Osteoblast (primary cell): ENCODE data around the gene PACS2. TPM values are rescaled to one million over a fixed set of nuclear protein-coding genes. Genes with fewer than 3 reads are reported as not detected.

Experiments
- DNase-seq: peaks from one replicate; pipeline ENCODE4 v3.0.0; 2011; ENCODE audit warnings: low spot score, mixed read lengths; ENCODE audit not compliant: insufficient read length; ENCODE audit errors: missing footprints
- H2AFZ ChIP-seq: 2 replicates; pipeline ENCODE4 v1.6.0; 2011; ENCODE audit warnings: mild to moderate bottlenecking, low read length
- H3K27ac ChIP-seq: 2 replicates; pipeline ENCODE4 v1.5.1; 2011; ENCODE audit warnings: mild to moderate bottlenecking, low read depth, low read length, moderate library complexity
- H3K27me3 ChIP-seq: 2 replicates; pipeline ENCODE4 v1.6.0; 2012; ENCODE audit warnings: mild to moderate bottlenecking, control low read depth, inconsistent platforms, low read length, moderate library complexity; ENCODE audit not compliant: insufficient read depth
- H3K36me3 ChIP-seq: 2 replicates; pipeline ENCODE4 v1.5.1; 2011; ENCODE audit warnings: mild to moderate bottlenecking, low read length, control low read depth, moderate library complexity; ENCODE audit not compliant: insufficient read depth
- H3K4me1 ChIP-seq: 2 replicates; pipeline ENCODE4 v1.5.1; 2011; ENCODE audit warnings: mild to moderate bottlenecking, low read length, control low read depth, moderate library complexity; ENCODE audit not compliant: insufficient read depth
- H3K4me2 ChIP-seq: 2 replicates; pipeline ENCODE4 v1.6.0; 2011; ENCODE audit warnings: mild to moderate bottlenecking, low read length; ENCODE audit not compliant: insufficient read depth
- H3K4me3 ChIP-seq: fragments of 200-600 bp; sonication (generic); 3 replicates; pipeline ENCODE4 v1.5.1; 2012; ENCODE audit warnings: mild to moderate bottlenecking, low read length, inconsistent platforms; ENCODE audit not compliant: insufficient read depth
- H3K79me2 ChIP-seq: 2 replicates; pipeline ENCODE4 v1.6.0; 2012; ENCODE audit warnings: mild to moderate bottlenecking, low read length, control low read depth, inconsistent platforms; ENCODE audit not compliant: insufficient read depth
- H3K9me3 ChIP-seq: 2 replicates; pipeline ENCODE4 v1.5.1; 2011; ENCODE audit warnings: low read depth, low read length, control low read depth
- H4K20me1 ChIP-seq: 2 replicates; pipeline ENCODE4 v1.6.0; 2012; ENCODE audit warnings: mild to moderate bottlenecking, low read length, control low read depth; ENCODE audit not compliant: insufficient read depth
- total RNA-seq: library from RNA; depleted of rRNA; stranded (reverse); fragments of >200 nt; gene quantifications from 2 replicates; pipeline ENCODE4 v1.2.3, GENCODE V29; 2012
- TF ChIP-seq, protein P1 (sequence below): IDR thresholded peaks from 2 replicates; pipeline ENCODE4 v1.5.1; 2011; ENCODE audit warnings: mild to moderate bottlenecking, low read depth, low read length, moderate library complexity; ENCODE audit errors: extremely low read depth

Gene PACS2
- total RNA-seq, 1 donor: 81.1 TPM

DNA sequence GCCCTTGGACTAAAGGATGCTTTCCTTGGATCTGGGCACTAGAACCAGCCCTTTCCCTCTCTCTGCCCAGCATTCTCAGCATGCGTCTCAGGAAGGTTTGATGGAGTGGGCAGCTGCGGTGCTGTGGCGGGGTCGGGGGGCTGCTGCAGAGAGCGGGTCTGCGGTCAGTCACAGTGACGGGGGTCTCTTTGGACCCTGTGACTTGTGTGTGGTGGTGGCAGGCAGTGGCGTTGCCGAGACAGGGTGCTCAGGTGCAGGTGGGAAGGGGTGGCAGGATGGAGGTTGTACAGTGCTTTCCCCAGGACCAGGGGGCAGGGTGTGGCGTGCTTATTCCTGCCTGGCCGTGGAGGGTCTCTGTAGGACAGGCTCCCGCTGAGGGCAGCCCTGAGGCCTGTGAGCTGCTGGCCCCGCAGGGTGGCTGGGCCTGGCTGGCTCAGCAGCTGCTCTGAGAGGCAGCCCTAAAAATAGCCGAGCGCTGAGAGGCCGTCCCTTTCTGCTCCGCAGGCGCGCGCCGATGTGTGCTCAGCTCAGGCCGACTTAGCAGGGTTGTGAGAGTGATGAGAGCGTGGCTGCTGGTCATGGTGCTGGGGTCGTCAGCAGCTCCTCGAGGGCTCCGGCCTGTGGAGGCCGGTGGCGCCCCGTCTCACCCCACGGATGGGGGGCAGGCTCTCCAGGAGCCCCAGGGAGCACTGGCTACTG, 9.7 kb downstream of the PACS2 start:
- peaks cover 10% of the 10 kb centered on the region for H3K4me1 ChIP-seq
- H3K4me3 ChIP-seq: no peak overlapping the region
- H3K36me3 ChIP-seq: no peaks in the 10 kb centered on the region
- peak; percentile 66 for DNase-seq
- no peak overlapping the region for H2AFZ ChIP-seq
- TF ChIP-seq, protein P1, sequence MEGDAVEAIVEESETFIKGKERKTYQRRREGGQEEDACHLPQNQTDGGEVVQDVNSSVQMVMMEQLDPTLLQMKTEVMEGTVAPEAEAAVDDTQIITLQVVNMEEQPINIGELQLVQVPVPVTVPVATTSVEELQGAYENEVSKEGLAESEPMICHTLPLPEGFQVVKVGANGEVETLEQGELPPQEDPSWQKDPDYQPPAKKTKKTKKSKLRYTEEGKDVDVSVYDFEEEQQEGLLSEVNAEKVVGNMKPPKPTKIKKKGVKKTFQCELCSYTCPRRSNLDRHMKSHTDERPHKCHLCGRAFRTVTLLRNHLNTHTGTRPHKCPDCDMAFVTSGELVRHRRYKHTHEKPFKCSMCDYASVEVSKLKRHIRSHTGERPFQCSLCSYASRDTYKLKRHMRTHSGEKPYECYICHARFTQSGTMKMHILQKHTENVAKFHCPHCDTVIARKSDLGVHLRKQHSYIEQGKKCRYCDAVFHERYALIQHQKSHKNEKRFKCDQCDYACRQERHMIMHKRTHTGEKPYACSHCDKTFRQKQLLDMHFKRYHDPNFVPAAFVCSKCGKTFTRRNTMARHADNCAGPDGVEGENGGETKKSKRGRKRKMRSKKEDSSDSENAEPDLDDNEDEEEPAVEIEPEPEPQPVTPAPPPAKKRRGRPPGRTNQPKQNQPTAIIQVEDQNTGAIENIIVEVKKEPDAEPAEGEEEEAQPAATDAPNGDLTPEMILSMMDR: no peak
- H3K27me3 ChIP-seq: no peaks in the 10 kb centered on the region
- no peak overlapping the region for H3K4me2 ChIP-seq
- H4K20me1 ChIP-seq: peaks cover 30% of the 10 kb centered on the region
- no peaks in the 10 kb centered on the region for H3K9me3 ChIP-seq
- H3K27ac ChIP-seq: no peak overlapping the region
- peaks cover 91% of the 10 kb centered on the region for H3K79me2 ChIP-seq

DNA sequence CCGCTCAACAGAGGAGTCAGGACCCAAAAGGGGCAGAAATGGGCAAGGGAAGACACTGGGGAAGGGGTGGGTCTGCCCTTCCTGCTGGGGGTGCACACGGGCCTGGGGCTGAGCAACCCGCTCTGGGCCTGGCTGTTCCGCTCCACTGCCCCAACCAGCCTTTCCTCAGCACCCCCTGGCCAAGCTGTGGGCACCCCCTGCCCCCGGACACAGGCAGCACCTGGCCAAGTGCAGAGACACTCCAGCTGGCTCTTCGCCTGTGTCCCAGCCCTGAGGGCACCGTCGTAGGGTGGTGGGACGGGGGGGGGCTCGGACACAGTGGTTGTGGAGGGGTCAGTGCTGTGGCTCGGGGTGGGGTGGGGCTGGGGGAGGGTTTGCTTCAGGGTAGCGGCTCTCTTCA, 10.3 kb downstream of the PACS2 start:
- Histone ChIP-seq H3K36me3 (no peaks in the 10 kb centered on the region), H4K20me1 (peaks cover 26% of the 10 kb centered on the region), H3K9me3 (no peaks in the 10 kb centered on the region), H3K4me1 (peaks cover 10% of the 10 kb centered on the region), H3K27ac (no peak overlapping the region), H3K4me3 (no peak overlapping the region), H2AFZ (no peak overlapping the region), H3K4me2 (no peak overlapping the region), H3K79me2 (peaks cover 92% of the 10 kb centered on the region), H3K27me3 (no peaks in the 10 kb centered on the region)
- DNase-seq: peak; percentile 32
- TF ChIP-seq, protein P1: no peak

DNA sequence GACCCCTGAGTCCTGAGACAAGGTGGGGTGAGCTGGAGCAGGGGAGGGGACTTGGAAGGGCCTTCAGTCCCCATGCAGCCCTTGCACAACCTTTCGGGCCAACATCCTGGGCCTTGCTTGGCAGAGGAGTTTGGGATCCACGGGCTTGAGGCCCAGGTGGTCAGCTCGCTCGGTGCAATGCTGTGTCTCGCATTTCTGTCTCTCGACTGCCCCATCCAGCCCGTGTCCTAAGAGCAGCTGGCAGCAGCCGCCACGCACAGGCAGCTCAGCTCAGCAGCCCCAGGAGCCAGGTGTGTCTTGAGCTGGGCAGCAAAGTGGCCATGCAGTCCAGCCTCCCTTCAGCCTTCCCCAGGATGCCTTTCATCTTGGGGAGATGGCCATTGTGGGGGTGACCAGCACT, 10.8 kb downstream of the PACS2 start:
- H3K27me3 ChIP-seq: no peaks in the 10 kb centered on the region
- no peak overlapping the region for H3K27ac ChIP-seq
- H3K4me3 ChIP-seq: no peak overlapping the region
- H4K20me1 ChIP-seq: peaks cover 26% of the 10 kb centered on the region
- H3K4me1 ChIP-seq: peaks cover 12% of the 10 kb centered on the region
- H3K36me3 ChIP-seq: no peaks in the 10 kb centered on the region
- H3K79me2 ChIP-seq: peaks cover 91% of the 10 kb centered on the region
- no peak for DNase-seq
- no peak overlapping the region for H2AFZ ChIP-seq
- H3K4me2 ChIP-seq: no peak overlapping the region
- H3K9me3 ChIP-seq: no peaks in the 10 kb centered on the region
- TF ChIP-seq, protein P1: no peak

DNA sequence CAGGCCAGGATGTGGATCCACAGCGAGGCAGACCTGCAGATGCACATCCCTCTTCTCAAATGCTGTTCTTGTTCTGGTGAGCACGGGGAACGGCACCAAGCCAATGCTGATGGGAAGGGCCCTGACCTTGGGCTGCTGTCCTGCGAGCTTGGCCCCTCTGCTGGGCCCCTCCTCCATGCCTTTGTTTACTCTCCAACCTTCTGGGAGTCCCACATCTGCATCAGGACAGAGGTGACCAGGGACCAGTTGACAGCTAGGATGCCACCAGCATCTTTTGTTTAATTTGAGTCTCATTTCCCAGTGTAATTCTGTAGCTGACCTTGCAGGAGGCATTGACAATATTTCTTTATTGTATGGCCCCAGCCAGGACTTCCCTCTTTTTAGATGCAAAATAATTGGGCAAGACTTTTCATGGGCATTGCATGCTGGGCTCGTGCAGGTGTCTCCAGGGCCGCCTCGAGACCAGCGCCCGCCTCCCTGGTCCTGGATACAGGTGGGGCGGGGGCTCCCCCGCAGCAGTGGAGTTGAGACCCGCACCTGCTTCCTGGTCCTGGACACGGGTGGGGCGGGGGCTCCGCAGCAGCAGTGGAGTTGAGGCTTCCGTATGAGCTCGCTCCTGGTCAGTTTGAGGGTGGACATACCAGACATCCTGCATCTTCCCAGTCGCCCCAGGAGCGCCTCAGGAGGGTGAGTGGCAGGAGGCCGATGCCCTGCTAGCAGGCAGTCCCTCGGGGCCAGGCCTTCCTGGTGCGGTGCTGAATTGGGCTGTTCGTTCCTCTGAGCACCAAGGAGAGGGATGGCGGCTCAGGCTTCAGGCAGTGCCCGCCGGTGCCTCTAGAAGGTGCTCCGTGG, 11.4 kb downstream of the PACS2 start:
- TF ChIP-seq, protein P1: no peak
- DNase-seq: no peak
- Histone ChIP-seq H4K20me1 (peaks cover 26% of the 10 kb centered on the region), H2AFZ (no peak overlapping the region), H3K79me2 (peaks cover 91% of the 10 kb centered on the region), H3K9me3 (no peaks in the 10 kb centered on the region), H3K27ac (no peak overlapping the region), H3K4me3 (no peak overlapping the region), H3K27me3 (no peaks in the 10 kb centered on the region), H3K36me3 (no peaks in the 10 kb centered on the region), H3K4me2 (no peak overlapping the region), H3K4me1 (peaks cover 19% of the 10 kb centered on the region)
